ENCODE measurements around the gene MAP3K8.

Gene MAP3K8

DNA sequence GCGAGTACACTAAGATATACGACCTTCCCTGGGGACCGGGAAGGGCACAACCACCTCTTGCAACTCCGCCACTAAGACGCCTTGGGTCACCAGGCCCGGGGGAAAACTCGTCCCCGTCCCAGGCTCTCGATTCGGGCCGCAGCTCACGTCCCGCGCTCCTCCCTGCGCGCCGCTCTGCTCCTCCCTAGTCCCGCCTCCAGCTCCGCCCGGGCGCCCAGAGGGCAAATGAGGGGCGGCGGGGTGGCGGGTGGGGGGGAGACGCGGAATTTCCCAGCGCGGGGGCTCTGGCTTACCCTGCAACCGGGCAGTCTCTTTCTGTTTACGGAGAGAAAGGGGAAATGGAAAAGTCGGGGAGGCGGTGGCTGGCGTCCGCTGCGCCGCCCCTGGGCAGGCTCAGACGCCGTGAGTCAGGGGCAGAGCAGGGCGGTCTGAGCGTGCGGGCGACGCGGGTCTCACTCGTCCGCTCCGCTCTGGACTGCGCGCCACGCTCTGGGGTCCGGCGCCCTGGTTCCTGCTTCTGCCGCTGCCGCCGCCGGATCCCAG is at the start of gene MAP3K8:
Gene MAP3K8 (plus strand): TSS at position 455 of the 543 bp plus-strand sequence. CDS start 4,755 bp downstream, outside the sequence.
- no peak for TF ChIP-seq CTCF (IDR thresholded peaks at IDR 0.05)

GRCh38 chr10:30384701-30385201 is 49.2 kb upstream of the MAP3K8 start:
- no peak; the same call in 1 of the 2 replicates for TF ChIP-seq CTCF (IDR thresholded peaks at IDR 0.05)

DNA sequence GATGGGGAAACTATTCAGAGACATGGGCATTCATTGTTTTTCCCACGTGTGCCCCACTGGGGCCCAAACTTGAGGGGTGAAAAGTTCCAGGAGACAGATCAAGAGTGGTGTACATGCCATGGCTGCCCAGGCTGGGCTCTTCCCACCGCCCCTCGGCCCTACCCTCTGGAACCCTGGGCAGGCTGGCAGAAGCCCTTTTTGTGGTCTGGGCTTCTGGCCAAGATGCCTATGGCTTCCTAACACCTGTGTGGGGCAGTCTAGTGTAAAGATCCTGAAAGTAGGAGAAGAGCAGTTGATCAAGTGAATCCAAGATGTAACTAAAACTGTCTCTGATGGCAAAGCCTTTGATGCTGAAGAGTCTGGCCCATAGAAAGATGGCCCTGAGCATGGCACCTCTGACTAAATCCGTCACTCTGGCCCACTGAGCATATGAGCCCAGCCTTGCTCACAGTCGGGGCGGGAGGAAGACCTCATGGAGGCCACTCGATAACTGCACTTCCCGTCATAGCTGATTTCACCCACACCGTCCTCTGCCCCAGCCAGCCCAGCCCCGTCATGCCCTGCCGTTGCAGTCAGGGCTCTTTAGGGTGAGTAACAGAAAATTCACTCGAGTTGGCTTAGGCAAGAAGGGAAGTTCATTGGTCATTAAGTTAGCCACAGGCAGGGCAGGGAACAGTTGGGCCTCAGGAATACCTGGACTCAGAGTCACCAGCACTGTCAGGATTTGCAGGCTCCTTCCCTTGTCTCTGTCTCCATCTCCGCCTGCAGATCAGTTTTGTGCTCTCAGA is 47.0 kb upstream of the MAP3K8 start:
- TF ChIP-seq CTCF (IDR thresholded peaks at IDR 0.05): no peak

GRCh38 chr10:30387646-30388243 is 46.2 kb upstream of the MAP3K8 start:
- TF ChIP-seq CTCF (IDR thresholded peaks at IDR 0.05): no peak

DNA sequence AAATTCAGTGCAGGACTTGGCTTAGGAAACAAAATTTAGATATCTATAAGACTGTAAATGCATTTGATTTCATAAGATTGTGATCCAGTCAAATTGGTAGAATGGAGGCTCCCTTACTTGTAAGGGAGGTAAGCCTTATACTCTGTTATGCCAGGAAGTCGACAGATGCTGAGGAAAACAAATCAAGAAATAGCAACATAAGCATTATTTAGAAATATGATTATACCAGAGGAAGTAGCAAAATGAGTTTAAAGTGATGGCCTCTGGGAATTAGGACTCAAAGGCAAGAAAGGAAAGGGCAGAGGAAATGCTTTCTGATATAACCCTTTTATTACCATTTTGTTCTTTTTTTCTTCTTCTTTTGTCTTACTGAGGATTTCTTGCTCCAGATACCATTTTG is 44.4 kb upstream of the MAP3K8 start:
- TF ChIP-seq CTCF (IDR thresholded peaks at IDR 0.05): no peak

DNA sequence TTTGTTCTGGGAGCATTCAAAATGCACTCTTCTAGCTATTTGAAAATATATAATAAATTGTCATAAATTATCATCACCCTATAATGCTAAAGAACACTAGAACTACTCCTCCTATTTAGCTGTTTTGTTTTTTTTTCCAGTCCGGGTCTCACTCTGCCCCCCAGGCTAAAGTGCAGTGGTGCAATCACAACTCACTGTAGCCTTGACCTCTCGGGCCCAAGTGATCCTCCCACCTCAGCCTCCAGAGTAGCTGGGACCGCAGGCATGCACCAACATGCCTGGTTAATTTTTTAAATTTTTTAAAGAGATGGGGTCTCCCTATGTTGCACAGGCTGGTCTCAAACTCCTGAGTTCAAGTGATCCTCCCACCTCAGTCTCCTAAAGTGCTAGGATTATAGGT is 43.8 kb upstream of the MAP3K8 start:
- TF ChIP-seq CTCF (IDR thresholded peaks at IDR 0.05): no peak

- TF ChIP-seq CTCF (IDR thresholded peaks at IDR 0.05): no peak
Measured at GRCh38 chr10:30391266-30391665, 42.7 kb upstream of the MAP3K8 start.
